HK-2 (cell line): ENCODE measurements around the gene JAZF1.
"Not testable (repeated sequence)": the region's sequence is repeated elsewhere in the genome, so short reads cannot be mapped to it uniquely, and the experiment has no call there.

ENCODE experiments used
- DNase-seq: peaks from one replicate; pipeline ENCODE4 v3.0.0-alpha.2; 2018; ENCODE audit not compliant: unreplicated experiment

JAZF1 gene

GRCh38 chr7:27914409-27914808, 266.2 kb downstream of the JAZF1 start:
- no peak for DNase-seq

- no peak for DNase-seq
Measured at GRCh38 chr7:27912751-27913150, 267.8 kb downstream of the JAZF1 start.

- DNase-seq = no peak
Measured at GRCh38 chr7:27911920-27912319, 268.7 kb downstream of the JAZF1 start.

- DNase-seq = no peak
Measured at GRCh38 chr7:27910326-27910725, 270.3 kb downstream of the JAZF1 start.

- DNase-seq = no peak
Measured at GRCh38 chr7:27908534-27909165, 271.9 kb downstream of the JAZF1 start.

GRCh38 chr7:27906385-27907091, 274.1 kb downstream of the JAZF1 start:
- no peak for DNase-seq

- DNase-seq = no peak
Measured at GRCh38 chr7:27905951-27906350, 274.6 kb downstream of the JAZF1 start.

- DNase-seq = no peak
Measured at GRCh38 chr7:27901028-27901760, 279.4 kb downstream of the JAZF1 start.

- no peak for DNase-seq
Measured at GRCh38 chr7:27900006-27900405, 280.6 kb downstream of the JAZF1 start.

GRCh38 chr7:27899601-27900000, 281.0 kb downstream of the JAZF1 start:
- no peak for DNase-seq

- DNase-seq = no peak
Measured at GRCh38 chr7:27897441-27897847, 283.2 kb downstream of the JAZF1 start.

GRCh38 chr7:27897001-27897400, 283.6 kb downstream of the JAZF1 start:
- DNase-seq = no peak

GRCh38 chr7:27895551-27895950, 285.0 kb downstream of the JAZF1 start:
- DNase-seq = no peak

- DNase-seq = no peak
Measured at GRCh38 chr7:27890205-27890849, 290.3 kb downstream of the JAZF1 start.

- DNase-seq = no peak
Measured at GRCh38 chr7:27889800-27890199, 290.8 kb downstream of the JAZF1 start.

- DNase-seq = no peak
Measured at GRCh38 chr7:27888736-27889135, 291.9 kb downstream of the JAZF1 start.

- not testable (repeated sequence) for DNase-seq
Measured at GRCh38 chr7:27886710-27887109, 293.9 kb downstream of the JAZF1 start.

GRCh38 chr7:27885652-27886051, 294.9 kb downstream of the JAZF1 start:
- DNase-seq = no peak

GRCh38 chr7:27883696-27884095, 296.9 kb downstream of the JAZF1 start:
- no peak for DNase-seq

GRCh38 chr7:27876756-27877155, 303.8 kb downstream of the JAZF1 start:
- no peak for DNase-seq

GRCh38 chr7:27875832-27876231, 304.8 kb downstream of the JAZF1 start:
- no peak for DNase-seq

- DNase-seq = no peak
Measured at GRCh38 chr7:27875061-27875460, 305.5 kb downstream of the JAZF1 start.
